WTC11 (cell line): Measurements from ENCODE around the gene PDLIM5. TPM values are rescaled to one million over a fixed set of nuclear protein-coding genes. Genes with fewer than 3 reads are reported as not detected.
A peak's percentile ranks its signal among the peaks of the same experiment; 100 is the strongest.

ENCODE experiments used
- ATAC-seq: fragments of 200-7000 bp; cut with Tn5 transposase; 2 replicates; pipeline ENCODE4 v1.10.0; 2021; ENCODE audit warnings: mild to moderate bottlenecking, moderate library complexity
- CTCF ChIA-PET: fragments of 300-600 bp; sonication (Branson Sonifier 250); formaldehyde crosslinking; loops from one replicate; lab custom pipeline; 2021; ENCODE audit warnings: antibody characterized with exemption; lab: Charles Lee
- POLR2A ChIA-PET: fragments of 350-600 bp; sonication (Branson Sonifier 250); formaldehyde crosslinking; loops from one replicate; lab custom pipeline; 2021; ENCODE audit warnings: antibody characterized with exemption; lab: Charles Lee
- DNase-seq: peaks from one replicate; pipeline ENCODE4 v3.0.0; 2021; ENCODE audit warnings: low spot score
- H3K27ac Mint-ChIP-seq: 2 replicates; pipeline ENCODE4 v1.8.0; 2021; ENCODE audit warnings: mixed read lengths
- H3K27me3 Mint-ChIP-seq: 2 replicates; pipeline ENCODE4 v1.8.0; 2021; ENCODE audit warnings: low read depth, mild to moderate bottlenecking, moderate library complexity, mixed read lengths
- H3K36me3 Mint-ChIP-seq: 2 replicates; pipeline ENCODE4 v1.8.0; 2021; ENCODE audit warnings: mixed read lengths
- H3K4me1 Mint-ChIP-seq: 2 replicates; pipeline ENCODE4 v1.8.0; 2022; ENCODE audit warnings: mixed read lengths
- H3K4me3 Mint-ChIP-seq: 2 replicates; pipeline ENCODE4 v1.8.0; 2021; ENCODE audit warnings: mild to moderate bottlenecking, moderate library complexity, mixed read lengths
- H3K9me3 Mint-ChIP-seq: 2 replicates; pipeline ENCODE4 v1.8.0; 2021; ENCODE audit warnings: mixed read lengths
- AR ChIP-seq: fragments of 250-450 bp; sonication (Bioruptor Pico); IDR thresholded peaks from 2 replicates; pipeline ENCODE4 v1.9.0; 2021; ENCODE audit warnings: mild to moderate bottlenecking
- CREM ChIP-seq: sonication (generic); formaldehyde crosslinking; IDR thresholded peaks from 2 replicates; pipeline ENCODE4 v1.8.1; 2022; ENCODE audit warnings: mild to moderate bottlenecking, missing genetic modification reagents, moderate library complexity
- ETV6 ChIP-seq: sonication (generic); formaldehyde crosslinking; IDR thresholded peaks from 2 replicates; pipeline ENCODE4 v1.8.1; 2022; ENCODE audit warnings: mild to moderate bottlenecking, missing genetic modification reagents
- FOXP1 ChIP-seq: sonication (generic); formaldehyde crosslinking; IDR thresholded peaks from 2 replicates; pipeline ENCODE4 v1.8.0; 2022; ENCODE audit warnings: missing genetic modification reagents, mild to moderate bottlenecking, moderate library complexity, borderline replicate concordance
- GABPB1 ChIP-seq: sonication (generic); formaldehyde crosslinking; IDR thresholded peaks from 2 replicates; pipeline ENCODE4 v1.8.1; 2023; ENCODE audit warnings: mild to moderate bottlenecking, missing genetic modification reagents
- HMGXB4 ChIP-seq: sonication (generic); formaldehyde crosslinking; IDR thresholded peaks from 2 replicates; pipeline ENCODE4 v1.8.1; 2023; ENCODE audit warnings: mild to moderate bottlenecking, moderate library complexity, missing genetic modification reagents
- IRF1 ChIP-seq: sonication (generic); formaldehyde crosslinking; IDR thresholded peaks from 2 replicates; pipeline ENCODE4 v1.8.0; 2023; ENCODE audit warnings: missing genetic modification reagents
- IRF2 ChIP-seq: sonication (generic); formaldehyde crosslinking; IDR thresholded peaks from 2 replicates; pipeline ENCODE4 v1.8.0; 2022; ENCODE audit warnings: low read depth, missing genetic modification reagents, borderline replicate concordance
- KAT7 ChIP-seq: sonication (generic); formaldehyde crosslinking; IDR thresholded peaks from 2 replicates; pipeline ENCODE4 v1.8.1; 2023; ENCODE audit warnings: missing genetic modification reagents, mild to moderate bottlenecking, borderline replicate concordance
- NFATC4 ChIP-seq: fragments of 250-450 bp; sonication (Bioruptor Pico); IDR thresholded peaks from 2 replicates; pipeline ENCODE4 v1.9.0; 2021; ENCODE audit warnings: mild to moderate bottlenecking
- NR2C2 ChIP-seq: sonication (generic); formaldehyde crosslinking; IDR thresholded peaks from 2 replicates; pipeline ENCODE4 v1.8.0; 2022; ENCODE audit warnings: mild to moderate bottlenecking, missing genetic modification reagents
- NR3C1 ChIP-seq: sonication (generic); formaldehyde crosslinking; conservative IDR thresholded peaks from 2 replicates; pipeline ENCODE4 v1.8.1; 2023; ENCODE audit warnings: low read depth, mild to moderate bottlenecking, missing genetic modification reagents
- OVOL2 ChIP-seq: fragments of 250-450 bp; sonication (Bioruptor Pico); IDR thresholded peaks from 2 replicates; pipeline ENCODE4 v1.9.0; 2021; ENCODE audit warnings: mild to moderate bottlenecking, borderline replicate concordance
- PREB ChIP-seq: sonication (generic); formaldehyde crosslinking; IDR thresholded peaks from 2 replicates; pipeline ENCODE4 v1.8.1; 2022; ENCODE audit warnings: mild to moderate bottlenecking, missing genetic modification reagents, moderate library complexity, borderline replicate concordance
- TEAD1 ChIP-seq: sonication (generic); formaldehyde crosslinking; IDR thresholded peaks from 2 replicates; pipeline ENCODE4 v1.8.0; 2022; ENCODE audit warnings: mild to moderate bottlenecking, missing genetic modification reagents
- USF2 ChIP-seq: sonication (generic); formaldehyde crosslinking; IDR thresholded peaks from 2 replicates; pipeline ENCODE4 v1.8.1; 2023; ENCODE audit warnings: mild to moderate bottlenecking, missing genetic modification reagents, moderate library complexity
- ZBTB21 ChIP-seq: sonication (generic); formaldehyde crosslinking; IDR thresholded peaks from 2 replicates; pipeline ENCODE4 v1.8.1; 2023; ENCODE audit warnings: mild to moderate bottlenecking, missing genetic modification reagents, borderline replicate concordance
- ZNF138 ChIP-seq: sonication (generic); formaldehyde crosslinking; conservative IDR thresholded peaks from 2 replicates; pipeline ENCODE4 v1.8.1; 2022; ENCODE audit warnings: mild to moderate bottlenecking, moderate library complexity, missing genetic modification reagents
- ZNF263 ChIP-seq: sonication (generic); formaldehyde crosslinking; IDR thresholded peaks from 2 replicates; pipeline ENCODE4 v1.8.1; 2022; ENCODE audit warnings: low read depth, mild to moderate bottlenecking, moderate library complexity, missing genetic modification reagents
- ZNF423 ChIP-seq: fragments of 250-450 bp; sonication (Bioruptor Pico); IDR thresholded peaks from 2 replicates; pipeline ENCODE4 v2.1.2; 2022; ENCODE audit warnings: mild to moderate bottlenecking, moderate library complexity
- ZNF425 ChIP-seq: fragments of 250-450 bp; sonication (Bioruptor Pico); conservative IDR thresholded peaks from 2 replicates; pipeline ENCODE4 v1.9.0; 2021; ENCODE audit warnings: mild to moderate bottlenecking
- total RNA-seq: library from RNA; stranded (reverse); gene quantifications from 3 replicates; pipeline ENCODE4 v1.2.3, GENCODE V29; 2021

PDLIM5 gene
- total RNA-seq, 1 experiment from 2014 or later = 51.5 TPM

- H3K27ac Mint-ChIP-seq = no peak overlapping the region
- no peaks in the 10 kb centered on the region; the same call in 1 of the 2 replicates for H3K27me3 Mint-ChIP-seq
- no peak overlapping the region for H3K4me3 Mint-ChIP-seq
- H3K9me3 Mint-ChIP-seq = no peaks in the 10 kb centered on the region
- no peaks in the 10 kb centered on the region for H3K36me3 Mint-ChIP-seq
- ChIA-PET CTCF (no interaction called here), POLR2A (no interaction called here)
- DNase-seq (no peak), ATAC-seq (no peak)
- H3K4me1 Mint-ChIP-seq = peaks cover 27% of the 10 kb centered on the region
- TF ChIP-seq KAT7 (CRISPR knock-in tag) = no peak
- TF ChIP-seq ZNF138 (CRISPR knock-in tag) = no peak
- TF ChIP-seq PREB (CRISPR knock-in tag) = no peak
- TF ChIP-seq AR (CRISPR knock-in tag) = no peak
- TF ChIP-seq FOXP1 = no peak
- TF ChIP-seq TEAD1 (CRISPR knock-in tag) = no peak
- TF ChIP-seq ZNF425 (CRISPR knock-in tag) = no peak
- no peak for TF ChIP-seq ZBTB21 (CRISPR knock-in tag)
Observed at GRCh38 chr4:94409962-94410361, 41.8 kb upstream of the PDLIM5 start.

GRCh38 chr4:94410678-94411206 is 41.0 kb upstream of the PDLIM5 start:
- Mint-ChIP-seq H3K27me3 (no peaks in the 10 kb centered on the region; the same call in 1 of the 2 replicates), H3K36me3 (no peaks in the 10 kb centered on the region), H3K4me1 (peaks cover 27% of the 10 kb centered on the region), H3K27ac (peak overlapping the region; percentile 16), H3K4me3 (no peak overlapping the region), H3K9me3 (0 out of 2 replicates have a peak, but pooled peaks cover 3% of the 10 kb centered on the region)
- peak; percentile 49 for ATAC-seq
- POLR2A ChIA-PET = no interaction called here
- DNase-seq = no peak
- TF ChIP-seq ETV6 (CRISPR knock-in tag) (no peak), PREB (CRISPR knock-in tag) (no peak), CREM (CRISPR knock-in tag) (no peak), GABPB1 (CRISPR knock-in tag) (peak; percentile 74), ZNF138 (CRISPR knock-in tag) (no peak), FOXP1 (no peak), ZNF423 (CRISPR knock-in tag) (no peak), NR3C1 (no peak), NR2C2 (CRISPR knock-in tag) (no peak)
- CTCF ChIA-PET = no interaction called here

GRCh38 chr4:94411296-94411695 is 40.4 kb upstream of the PDLIM5 start:
- CTCF ChIA-PET = no interaction called here
- H3K4me1 Mint-ChIP-seq = peaks cover 27% of the 10 kb centered on the region
- no peak for TF ChIP-seq IRF2
- no peak for TF ChIP-seq IRF1
- no peak for TF ChIP-seq HMGXB4 (CRISPR knock-in tag)
- TF ChIP-seq NR3C1 = no peak
- no peak for TF ChIP-seq ZBTB21 (CRISPR knock-in tag)
- TF ChIP-seq NFATC4 (CRISPR knock-in tag) = no peak
- no peak for TF ChIP-seq OVOL2
- no peak for TF ChIP-seq USF2
- TF ChIP-seq ZNF263 (CRISPR knock-in tag) = no peak
- no peak overlapping the region for H3K27ac Mint-ChIP-seq
- H3K4me3 Mint-ChIP-seq = no peak overlapping the region
- no peak for DNase-seq
- POLR2A ChIA-PET = no interaction called here
- ATAC-seq = no peak
- 0 out of 2 replicates have a peak, but pooled peaks cover 2% of the 10 kb centered on the region for H3K36me3 Mint-ChIP-seq
- H3K27me3 Mint-ChIP-seq = no peaks in the 10 kb centered on the region; the same call in 1 of the 2 replicates
- H3K9me3 Mint-ChIP-seq = peaks cover 8% of the 10 kb centered on the region
